Measurements from ENCODE around the gene MUC2.

The MUC2 gene

DNA sequence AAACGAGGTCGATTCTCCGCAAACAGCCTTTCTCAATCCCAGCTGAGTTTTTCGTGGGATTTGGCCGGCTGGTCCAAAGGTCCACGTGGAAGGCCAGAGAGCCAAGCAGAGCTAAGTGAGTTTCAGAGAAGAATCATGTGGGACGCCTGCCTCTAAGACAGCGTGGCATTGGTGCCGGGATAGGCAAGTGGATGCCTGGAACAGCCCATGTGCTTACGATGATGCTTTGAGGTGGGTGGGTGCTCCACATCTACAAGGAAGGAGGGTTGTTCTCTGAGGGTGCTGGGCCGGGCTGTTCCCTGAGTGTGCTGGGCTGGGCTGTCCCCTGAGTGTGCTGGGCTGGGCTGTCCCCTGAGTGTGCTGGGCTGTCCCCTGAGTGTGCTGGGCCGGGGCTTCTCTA lies 41.4 kb downstream of the MUC2 start:
- ChIA-PET CTCF (no interaction called here), POLR2A (no interaction called here)
- TF ChIP-seq FOXA1 (IDR thresholded peaks at IDR 0.05) (no peak), FOXM1 (IDR thresholded peaks at IDR 0.05; ENCODE audit: borderline replicate concordance) (no peak), TARDBP (IDR thresholded peaks at IDR 0.05) (no peak), SUZ12 (IDR thresholded peaks at IDR 0.05) (no peak), LEF1 (IDR thresholded peaks at IDR 0.05; ENCODE audit: borderline replicate concordance) (no peak), ARNT (IDR thresholded peaks at IDR 0.05) (no peak), NFRKB (IDR thresholded peaks at IDR 0.05) (no peak), HDGF (IDR thresholded peaks at IDR 0.05; ENCODE audit: borderline replicate concordance) (no peak), SP1 (IDR thresholded peaks at IDR 0.05) (no peak), FOXK2 (IDR thresholded peaks at IDR 0.05) (no peak), ELF4 (IDR thresholded peaks at IDR 0.05) (no peak)
- no peak for DNase-seq (ENCODE audit: extremely low spot score)

DNA sequence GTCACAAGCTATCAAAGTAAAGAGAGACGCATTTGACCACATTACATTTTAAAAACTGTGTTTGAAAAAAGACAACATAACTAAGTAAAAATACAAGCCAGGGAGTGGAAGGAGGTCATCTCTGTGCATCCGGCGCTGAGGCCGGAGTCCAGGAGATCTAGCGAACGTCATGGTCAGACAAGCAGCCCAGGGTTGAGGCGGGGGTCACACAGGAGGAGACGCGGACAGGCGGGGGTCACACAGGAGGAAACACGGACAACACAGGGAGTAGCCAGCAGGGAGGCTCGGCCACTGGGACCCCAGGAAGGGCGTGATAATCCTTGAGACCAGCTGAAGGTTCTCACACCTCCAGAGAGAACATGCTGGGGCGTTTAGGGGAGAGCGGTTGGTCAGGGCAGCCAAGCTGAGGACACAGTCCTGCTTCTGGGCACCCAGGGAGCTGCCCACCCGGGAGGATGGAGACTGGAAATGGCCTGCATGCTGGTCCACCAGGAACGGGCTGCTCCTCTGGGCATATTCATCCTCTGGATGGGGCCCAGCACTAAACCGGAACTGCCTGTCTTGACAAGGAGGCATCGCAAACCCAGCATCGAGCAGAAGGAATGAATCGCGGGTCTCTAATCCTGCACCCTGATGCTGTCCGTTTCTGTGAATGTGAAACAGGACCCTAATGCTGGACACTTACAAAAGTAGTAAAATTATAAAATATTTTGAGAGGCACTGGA lies 42.2 kb downstream of the MUC2 start:
- TF ChIP-seq ZNF384 (IDR thresholded peaks at IDR 0.05) (no peak), LEF1 (IDR thresholded peaks at IDR 0.05; ENCODE audit: borderline replicate concordance) (no peak), FOXM1 (IDR thresholded peaks at IDR 0.05; ENCODE audit: borderline replicate concordance) (no peak)
- CTCF ChIA-PET, result no interaction called here
- DNase-seq (ENCODE audit: extremely low spot score), result no peak
- POLR2A ChIA-PET, result no interaction called here

DNA sequence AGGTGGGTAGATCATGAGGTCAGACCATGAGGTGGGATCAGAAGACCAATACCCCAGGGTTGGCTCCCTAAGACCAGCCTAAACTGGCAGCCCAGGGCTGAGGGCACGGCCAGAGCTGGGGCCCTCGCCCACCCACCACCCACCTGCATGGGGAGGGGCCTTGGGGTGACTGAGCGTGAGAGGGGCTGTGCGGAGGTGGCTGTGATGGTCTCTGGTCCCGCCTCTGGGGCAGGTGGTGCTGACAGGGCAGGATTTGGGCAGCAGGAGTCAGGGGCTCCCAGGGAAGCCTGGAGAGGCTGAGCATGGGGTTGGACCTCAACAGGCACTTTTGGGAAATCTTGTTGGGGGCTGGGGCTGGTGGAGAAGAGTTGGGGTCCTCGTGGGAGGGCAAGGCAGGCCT lies 43.3 kb downstream of the MUC2 start:
- DNase-seq (ENCODE audit: extremely low spot score), result no peak
- ChIA-PET CTCF (no interaction called here), POLR2A (no interaction called here)
- no peak for TF ChIP-seq LEF1 (IDR thresholded peaks at IDR 0.05; ENCODE audit: borderline replicate concordance)

DNA sequence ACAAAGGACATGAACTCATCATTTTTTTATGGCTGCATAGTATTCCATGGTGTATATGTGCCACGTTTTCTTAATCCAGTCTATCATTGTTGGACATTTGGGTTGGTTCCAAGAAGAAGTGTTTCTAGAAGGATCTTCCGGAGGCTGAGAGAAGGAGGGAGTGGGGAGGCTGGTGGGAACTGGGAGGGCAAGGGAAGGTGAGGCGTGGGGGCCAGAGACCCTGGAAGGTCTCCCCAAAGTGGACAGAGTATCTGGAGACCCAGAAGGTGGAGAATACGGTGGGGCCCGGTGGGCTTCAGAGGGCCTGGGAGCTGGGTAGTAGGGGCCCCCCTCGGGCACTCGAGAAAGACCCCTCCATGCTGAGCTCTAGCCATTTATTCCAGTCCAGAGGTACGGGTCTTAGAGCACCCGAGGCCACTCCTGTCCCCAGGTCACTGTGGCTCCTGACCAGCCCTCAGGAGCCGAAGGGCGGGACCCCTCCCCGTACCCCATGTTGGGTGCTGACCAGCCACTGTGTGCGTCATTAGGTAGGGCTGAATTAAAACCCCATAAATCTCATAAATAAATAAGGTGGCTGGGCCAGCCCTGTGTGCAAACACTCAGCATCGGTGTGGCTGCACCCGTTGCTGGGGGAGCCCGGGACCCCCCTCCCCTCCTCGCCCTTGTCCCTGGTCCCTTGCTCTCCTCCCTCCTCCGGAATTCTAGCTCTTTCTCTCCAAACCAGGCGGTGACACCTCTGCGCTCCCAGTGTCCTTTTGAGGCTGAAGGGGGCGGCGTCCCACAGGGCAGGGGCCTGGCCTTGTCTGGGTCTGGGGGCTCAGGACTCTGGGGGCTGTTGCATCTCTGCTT lies 44.3 kb downstream of the MUC2 start:
- DNase-seq (ENCODE audit: extremely low spot score), result no peak
- ChIA-PET POLR2A (no interaction called here), CTCF (no interaction called here)
- TF ChIP-seq BHLHE40 (IDR thresholded peaks at IDR 0.05; ENCODE audit: borderline replicate concordance), result no peak
- TF ChIP-seq NFRKB (IDR thresholded peaks at IDR 0.05), result no peak
- TF ChIP-seq TARDBP (IDR thresholded peaks at IDR 0.05), result no peak
- no peak for TF ChIP-seq FOXK2 (IDR thresholded peaks at IDR 0.05)
- TF ChIP-seq SP1 (IDR thresholded peaks at IDR 0.05), result no peak

DNA sequence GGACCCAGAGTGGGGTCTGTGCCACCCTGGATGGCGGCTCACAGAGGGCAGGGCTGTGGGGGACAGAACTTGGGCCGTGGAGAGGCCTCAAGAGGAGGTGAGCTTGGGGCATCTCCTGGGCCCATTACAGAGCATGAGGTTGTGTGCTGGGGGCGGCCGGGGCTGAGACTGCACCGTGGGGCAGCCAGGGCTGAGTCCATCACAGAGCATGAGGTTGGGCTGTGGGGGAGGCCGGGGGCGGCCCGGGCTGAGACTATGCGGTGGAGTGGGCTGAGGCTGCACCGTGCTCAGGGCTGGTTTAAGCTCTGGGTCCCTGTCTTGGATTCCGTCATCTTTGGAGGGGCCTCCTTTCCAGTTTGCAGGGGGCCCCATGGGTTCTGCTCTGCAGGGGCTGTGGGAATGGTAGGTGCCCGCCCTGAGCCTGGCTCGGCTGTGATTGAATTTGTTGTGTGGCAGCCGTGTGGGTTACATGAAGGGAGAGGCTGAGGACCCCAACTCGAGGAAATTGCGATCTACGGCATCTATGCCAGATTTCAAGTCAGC lies 45.0 kb downstream of the MUC2 start:
- ChIA-PET CTCF (no interaction called here), POLR2A (no interaction called here)
- TF ChIP-seq HDGF (IDR thresholded peaks at IDR 0.05; ENCODE audit: borderline replicate concordance) (no peak), FOXA1 (IDR thresholded peaks at IDR 0.05) (no peak), SUZ12 (IDR thresholded peaks at IDR 0.05) (no peak), BHLHE40 (IDR thresholded peaks at IDR 0.05; ENCODE audit: borderline replicate concordance) (no peak), TARDBP (IDR thresholded peaks at IDR 0.05) (no peak), FOXM1 (IDR thresholded peaks at IDR 0.05; ENCODE audit: borderline replicate concordance) (no peak), L3MBTL2 (conservative IDR thresholded peaks at IDR 0.05) (no peak), SP1 (IDR thresholded peaks at IDR 0.05) (no peak)
- DNase-seq (ENCODE audit: extremely low spot score), result no peak

DNA sequence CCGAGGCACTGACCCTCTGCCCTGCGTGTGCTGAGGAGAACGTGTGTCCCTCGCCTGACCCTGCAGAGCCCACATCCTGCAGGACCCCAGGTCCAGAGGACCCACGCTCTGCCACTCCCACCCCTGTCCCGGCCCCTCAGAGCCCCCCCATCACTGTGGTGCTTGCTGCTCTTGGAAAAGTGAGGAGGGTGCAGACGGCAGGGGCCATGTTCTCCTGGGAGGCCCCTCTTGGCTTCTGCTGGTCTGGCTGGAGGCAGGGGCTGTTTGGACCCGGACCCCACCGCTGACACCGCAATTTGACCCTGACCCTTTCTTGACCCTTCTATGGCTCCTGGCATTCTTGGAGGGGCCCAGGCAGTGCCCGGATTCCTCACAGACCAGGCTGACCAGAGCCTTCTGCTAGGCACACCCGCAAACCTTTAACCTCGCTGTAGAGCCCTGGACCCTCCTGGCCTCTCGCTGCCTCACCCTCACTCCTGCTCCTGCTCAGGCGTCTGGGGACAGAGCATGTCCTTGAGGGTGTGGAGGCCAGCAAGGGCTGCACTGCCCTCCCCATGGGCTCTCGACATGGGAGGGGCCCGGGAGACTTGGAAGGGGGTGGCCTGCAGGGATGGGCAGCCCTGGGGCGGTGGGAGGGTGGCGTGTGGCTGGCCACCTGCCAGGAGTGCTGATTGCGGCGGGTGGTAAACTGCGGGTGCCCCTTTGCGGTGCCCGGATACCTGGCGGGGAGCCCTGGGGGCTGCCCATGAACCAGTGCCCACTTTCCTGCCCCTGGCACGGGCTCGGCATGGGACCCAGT lies 46.1 kb downstream of the MUC2 start:
- ChIA-PET POLR2A (no interaction called here), CTCF (no interaction called here)
- no peak for TF ChIP-seq SP1 (IDR thresholded peaks at IDR 0.05)
- no peak for TF ChIP-seq ARNT (IDR thresholded peaks at IDR 0.05)
- no peak for TF ChIP-seq CTBP1 (IDR thresholded peaks at IDR 0.05; ENCODE audit: borderline replicate concordance)
- no peak for TF ChIP-seq NFRKB (IDR thresholded peaks at IDR 0.05)
- TF ChIP-seq ZNF384 (IDR thresholded peaks at IDR 0.05), result no peak
- TF ChIP-seq FOXA1 (IDR thresholded peaks at IDR 0.05), result no peak
- TF ChIP-seq ELF4 (IDR thresholded peaks at IDR 0.05), result no peak
- TF ChIP-seq SUZ12 (IDR thresholded peaks at IDR 0.05), result no peak
- TF ChIP-seq LEF1 (IDR thresholded peaks at IDR 0.05; ENCODE audit: borderline replicate concordance), result no peak
- TF ChIP-seq HDGF (IDR thresholded peaks at IDR 0.05; ENCODE audit: borderline replicate concordance), result no peak
- TF ChIP-seq BHLHE40 (IDR thresholded peaks at IDR 0.05; ENCODE audit: borderline replicate concordance), result no peak
- TF ChIP-seq TARDBP (IDR thresholded peaks at IDR 0.05), result no peak
- TF ChIP-seq, protein P1, sequence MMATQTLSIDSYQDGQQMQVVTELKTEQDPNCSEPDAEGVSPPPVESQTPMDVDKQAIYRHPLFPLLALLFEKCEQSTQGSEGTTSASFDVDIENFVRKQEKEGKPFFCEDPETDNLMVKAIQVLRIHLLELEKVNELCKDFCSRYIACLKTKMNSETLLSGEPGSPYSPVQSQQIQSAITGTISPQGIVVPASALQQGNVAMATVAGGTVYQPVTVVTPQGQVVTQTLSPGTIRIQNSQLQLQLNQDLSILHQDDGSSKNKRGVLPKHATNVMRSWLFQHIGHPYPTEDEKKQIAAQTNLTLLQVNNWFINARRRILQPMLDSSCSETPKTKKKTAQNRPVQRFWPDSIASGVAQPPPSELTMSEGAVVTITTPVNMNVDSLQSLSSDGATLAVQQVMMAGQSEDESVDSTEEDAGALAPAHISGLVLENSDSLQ (IDR thresholded peaks at IDR 0.05), result no peak
- TF ChIP-seq L3MBTL2 (conservative IDR thresholded peaks at IDR 0.05), result no peak
- TF ChIP-seq FOXK2 (IDR thresholded peaks at IDR 0.05), result no peak
- TF ChIP-seq FOXM1 (IDR thresholded peaks at IDR 0.05; ENCODE audit: borderline replicate concordance), result no peak
- no peak for DNase-seq (ENCODE audit: extremely low spot score)

DNA sequence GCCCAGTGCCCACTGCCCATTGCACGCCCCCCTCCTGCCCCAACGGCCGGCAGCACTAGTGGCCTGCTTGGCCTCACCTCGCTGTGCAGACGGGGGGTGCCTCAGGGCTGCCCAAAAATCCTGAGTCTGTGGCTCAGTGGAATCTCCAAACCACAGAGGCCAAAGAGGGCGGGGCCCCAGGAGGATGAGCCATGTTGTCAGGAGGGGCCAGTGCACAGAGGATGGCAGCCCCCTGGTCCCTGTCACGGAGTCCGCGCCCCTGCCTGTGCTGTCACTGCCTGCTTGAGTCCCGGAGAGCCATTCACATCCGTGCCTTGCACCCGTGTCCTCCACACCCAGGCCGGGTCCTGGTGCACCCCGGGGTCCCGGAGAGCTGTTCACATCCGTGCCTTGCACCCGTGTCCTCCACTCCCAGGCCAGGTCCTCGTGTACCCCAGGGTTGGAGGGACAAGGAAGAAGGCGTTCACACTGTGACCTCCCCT lies 46.7 kb downstream of the MUC2 start:
- no peak for DNase-seq (ENCODE audit: extremely low spot score)
- ChIA-PET CTCF (no interaction called here), POLR2A (no interaction called here)
- no peak for TF ChIP-seq HDGF (IDR thresholded peaks at IDR 0.05; ENCODE audit: borderline replicate concordance)
- TF ChIP-seq, protein P1 (IDR thresholded peaks at IDR 0.05), result no peak
- no peak for TF ChIP-seq TARDBP (IDR thresholded peaks at IDR 0.05)
- TF ChIP-seq SP1 (IDR thresholded peaks at IDR 0.05), result no peak
- TF ChIP-seq SUZ12 (IDR thresholded peaks at IDR 0.05), result no peak
- no peak for TF ChIP-seq BHLHE40 (IDR thresholded peaks at IDR 0.05; ENCODE audit: borderline replicate concordance)
- no peak for TF ChIP-seq CTBP1 (IDR thresholded peaks at IDR 0.05; ENCODE audit: borderline replicate concordance)
- TF ChIP-seq FOXM1 (IDR thresholded peaks at IDR 0.05; ENCODE audit: borderline replicate concordance), result no peak
- TF ChIP-seq NFRKB (IDR thresholded peaks at IDR 0.05), result no peak
- TF ChIP-seq ZNF384 (IDR thresholded peaks at IDR 0.05), result no peak

All from HEK293T (cell line).